Measurements from ENCODE around the gene CKMT1B.
"Not testable (repeated sequence)": the region's sequence is repeated elsewhere in the genome, so short reads cannot be mapped to it uniquely, and the experiment has no call there.

The CKMT1B gene

GRCh38 chr15:43593328-43594190 lies at the start of gene CKMT1B:
Gene CKMT1B, plus strand, starts transcription at chr15:43594027. Its CDS starts 192 bp downstream, at chr15:43594219.
- DNase-seq = not testable (repeated sequence)

GRCh38 chr15:43544266-43544665 lies 49.6 kb upstream of the CKMT1B start:
- DNase-seq = no peak

GRCh38 chr15:43545426-43545825 lies 48.4 kb upstream of the CKMT1B start:
- no peak for DNase-seq

- DNase-seq = no peak
Measured at GRCh38 chr15:43547539-43547938, 46.3 kb upstream of the CKMT1B start.

- no peak for DNase-seq
Measured at GRCh38 chr15:43550527-43551363, 43.1 kb upstream of the CKMT1B start.

- DNase-seq = no peak
Measured at GRCh38 chr15:43552256-43552655, 41.6 kb upstream of the CKMT1B start.

- no peak for DNase-seq
Measured at GRCh38 chr15:43552986-43553385, 40.8 kb upstream of the CKMT1B start.

- not testable (repeated sequence) for DNase-seq
Measured at GRCh38 chr15:43562753-43563152, 31.1 kb upstream of the CKMT1B start.

GRCh38 chr15:43563793-43564192 lies 30.0 kb upstream of the CKMT1B start:
- DNase-seq = not testable (repeated sequence)

- not testable (repeated sequence) for DNase-seq
Measured at GRCh38 chr15:43566615-43567014, 27.2 kb upstream of the CKMT1B start.

GRCh38 chr15:43574607-43575006 lies 19.2 kb upstream of the CKMT1B start:
- DNase-seq = not testable (repeated sequence)

- DNase-seq = not testable (repeated sequence)
Measured at GRCh38 chr15:43589778-43590466, 3.9 kb upstream of the CKMT1B start, which contains the start of gene PPIP5K1. Gene PPIP5K1, minus strand, starts transcription at chr15:43590208. Its CDS starts 5,704 bp downstream, at chr15:43584504.

GRCh38 chr15:43592841-43593240 lies 986 bp upstream of the CKMT1B start:
- not testable (repeated sequence) for DNase-seq

- DNase-seq = not testable (repeated sequence)
Measured at GRCh38 chr15:43599131-43599530, 5.3 kb downstream of the CKMT1B start.

GRCh38 chr15:43600200-43600599 lies 6.4 kb downstream of the CKMT1B start:
- DNase-seq = not testable (repeated sequence)

- DNase-seq = not testable (repeated sequence)
Measured at GRCh38 chr15:43602233-43602632, 8.4 kb downstream of the CKMT1B start.

GRCh38 chr15:43617750-43618149 lies 23.9 kb downstream of the CKMT1B start:
- not testable (repeated sequence) for DNase-seq

GRCh38 chr15:43618700-43619099 lies 24.9 kb downstream of the CKMT1B start, which contains the start of gene STRC:
Gene STRC, minus strand, starts transcription at chr15:43618800. Its CDS starts 78 bp downstream, at chr15:43618722.
- DNase-seq = not testable (repeated sequence)

GRCh38 chr15:43622068-43622799 lies 28.4 kb downstream of the CKMT1B start:
- DNase-seq = not testable (repeated sequence)

- no peak for DNase-seq
Measured at GRCh38 chr15:43625106-43625505, 31.3 kb downstream of the CKMT1B start.

- DNase-seq = not testable (repeated sequence)
Measured at GRCh38 chr15:43626937-43627336, 33.1 kb downstream of the CKMT1B start.
